RWPE2 (cell line): ENCODE data around the gene ABI1.
A peak's percentile ranks its signal among the peaks of the same experiment; 100 is the strongest.

ENCODE experiments used
- ATAC-seq: fragments of 200-7000 bp; cut with Tn5 transposase; 3 replicates; pipeline ENCODE4 v1.9.1; 2021; ENCODE audit warnings: low read depth
- DNase-seq: peaks from one replicate; pipeline ENCODE4 v3.0.0-alpha.2; 2020; ENCODE audit warnings: low spot score
- H3K27ac ChIP-seq: fragments of 450-650 bp; 2 replicates; pipeline ENCODE4 v1.5.1; 2017; ENCODE audit warnings: mild to moderate bottlenecking; ENCODE audit not compliant: poor library complexity, severe bottlenecking
- H3K27me3 ChIP-seq: fragments of 250-450 bp; sonication (Bioruptor Pico); 2 replicates; pipeline ENCODE4 v1.5.1; 2021; ENCODE audit warnings: mild to moderate bottlenecking, moderate library complexity; ENCODE audit not compliant: insufficient read depth, poor library complexity, severe bottlenecking
- H3K36me3 ChIP-seq: fragments of 250-450 bp; sonication (Bioruptor Pico); 2 replicates; pipeline ENCODE4 v1.5.1; 2020; ENCODE audit warnings: low read depth, mild to moderate bottlenecking, moderate library complexity
- H3K4me1 ChIP-seq: fragments of 250-450 bp; sonication (Bioruptor Pico); 2 replicates; pipeline ENCODE4 v1.5.1; 2021; ENCODE audit warnings: mild to moderate bottlenecking, moderate library complexity; ENCODE audit not compliant: insufficient read depth, poor library complexity, severe bottlenecking
- H3K4me3 ChIP-seq: fragments of 250-450 bp; sonication (Bioruptor Pico); 2 replicates; pipeline ENCODE4 v1.5.1; 2021; ENCODE audit warnings: mild to moderate bottlenecking, moderate library complexity; ENCODE audit not compliant: severe bottlenecking
- H3K9me3 ChIP-seq: fragments of 250-450 bp; sonication (Bioruptor Pico); 2 replicates; pipeline ENCODE4 v1.5.1; 2021; ENCODE audit warnings: mild to moderate bottlenecking, moderate library complexity; ENCODE audit not compliant: severe bottlenecking
- TF ChIP-seq, protein P1 (sequence below): fragments of 450-650 bp; IDR thresholded peaks from one replicate; pipeline ENCODE4 v1.5.1; 2017; ENCODE audit warnings: mild to moderate bottlenecking, moderate library complexity; ENCODE audit not compliant: poor library complexity, severe bottlenecking

The ABI1 gene

DNA sequence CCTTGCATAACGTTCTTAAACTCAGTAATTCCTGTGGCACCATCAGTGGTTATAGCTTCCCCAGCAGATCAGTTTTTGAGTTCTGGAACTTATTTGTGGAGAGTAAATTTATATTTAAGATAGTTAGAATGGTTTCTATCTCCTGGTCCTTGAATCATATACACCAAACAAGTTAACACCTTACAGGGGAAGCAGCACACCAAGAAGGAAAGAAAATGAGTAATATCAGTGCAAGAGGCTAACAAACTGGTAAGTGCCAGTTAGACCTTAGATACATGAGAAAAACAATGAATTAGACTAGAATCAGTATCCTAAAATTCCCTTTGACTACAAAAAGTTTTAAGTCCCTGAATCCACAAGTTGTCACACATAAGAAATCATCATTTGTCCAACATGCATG lies 54.2 kb downstream of the ABI1 start:
- no peak for ATAC-seq
- no peaks in the 10 kb centered on the region for H3K27me3 ChIP-seq
- TF ChIP-seq, protein P1, sequence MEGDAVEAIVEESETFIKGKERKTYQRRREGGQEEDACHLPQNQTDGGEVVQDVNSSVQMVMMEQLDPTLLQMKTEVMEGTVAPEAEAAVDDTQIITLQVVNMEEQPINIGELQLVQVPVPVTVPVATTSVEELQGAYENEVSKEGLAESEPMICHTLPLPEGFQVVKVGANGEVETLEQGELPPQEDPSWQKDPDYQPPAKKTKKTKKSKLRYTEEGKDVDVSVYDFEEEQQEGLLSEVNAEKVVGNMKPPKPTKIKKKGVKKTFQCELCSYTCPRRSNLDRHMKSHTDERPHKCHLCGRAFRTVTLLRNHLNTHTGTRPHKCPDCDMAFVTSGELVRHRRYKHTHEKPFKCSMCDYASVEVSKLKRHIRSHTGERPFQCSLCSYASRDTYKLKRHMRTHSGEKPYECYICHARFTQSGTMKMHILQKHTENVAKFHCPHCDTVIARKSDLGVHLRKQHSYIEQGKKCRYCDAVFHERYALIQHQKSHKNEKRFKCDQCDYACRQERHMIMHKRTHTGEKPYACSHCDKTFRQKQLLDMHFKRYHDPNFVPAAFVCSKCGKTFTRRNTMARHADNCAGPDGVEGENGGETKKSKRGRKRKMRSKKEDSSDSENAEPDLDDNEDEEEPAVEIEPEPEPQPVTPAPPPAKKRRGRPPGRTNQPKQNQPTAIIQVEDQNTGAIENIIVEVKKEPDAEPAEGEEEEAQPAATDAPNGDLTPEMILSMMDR = no peak
- H3K4me1 ChIP-seq = peaks cover 6% of the 10 kb centered on the region
- H3K27ac ChIP-seq = no peak overlapping the region
- no peaks in the 10 kb centered on the region for H3K9me3 ChIP-seq
- no peak overlapping the region for H3K4me3 ChIP-seq
- no peak for DNase-seq
- no peaks in the 10 kb centered on the region; the same call in 1 of the 2 replicates for H3K36me3 ChIP-seq

DNA sequence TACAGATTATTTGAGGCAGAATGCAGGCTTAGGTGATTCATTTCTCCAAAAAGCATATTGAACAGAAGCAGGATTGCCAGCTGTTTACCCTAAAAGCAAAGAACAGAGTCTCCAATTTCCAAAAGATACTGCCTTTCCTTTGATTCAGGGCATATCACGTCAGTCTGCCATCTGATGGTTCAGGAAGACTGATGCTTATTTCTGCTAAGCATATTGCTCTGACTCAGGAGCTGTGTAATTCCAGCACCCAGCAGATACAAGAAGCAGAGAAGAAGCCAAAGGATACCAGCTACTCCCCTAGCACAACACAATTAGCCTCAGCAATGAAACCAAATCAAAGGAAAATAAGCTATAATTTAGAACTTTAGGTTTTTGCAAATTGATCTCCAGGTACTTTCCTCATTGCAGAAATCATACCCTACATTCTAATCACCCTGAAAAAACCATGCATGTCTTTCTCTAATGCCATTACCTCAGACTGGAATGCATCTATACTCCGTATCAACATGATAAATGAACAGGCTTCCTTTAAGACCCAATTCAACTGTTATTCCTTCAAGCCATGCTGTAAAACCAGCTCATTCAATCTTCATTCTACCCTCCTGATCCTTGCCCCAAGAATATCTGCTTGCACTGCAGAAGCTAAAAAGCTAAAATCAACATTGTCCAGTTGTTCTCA lies 55.1 kb downstream of the ABI1 start:
- DNase-seq = no peak
- TF ChIP-seq, protein P1 = no peak
- Histone ChIP-seq H3K27me3 (no peaks in the 10 kb centered on the region), H3K9me3 (no peaks in the 10 kb centered on the region), H3K36me3 (no peaks in the 10 kb centered on the region), H3K4me3 (no peak overlapping the region), H3K4me1 (peaks cover 6% of the 10 kb centered on the region), H3K27ac (no peak overlapping the region)
- peak; percentile 70 for ATAC-seq

DNA sequence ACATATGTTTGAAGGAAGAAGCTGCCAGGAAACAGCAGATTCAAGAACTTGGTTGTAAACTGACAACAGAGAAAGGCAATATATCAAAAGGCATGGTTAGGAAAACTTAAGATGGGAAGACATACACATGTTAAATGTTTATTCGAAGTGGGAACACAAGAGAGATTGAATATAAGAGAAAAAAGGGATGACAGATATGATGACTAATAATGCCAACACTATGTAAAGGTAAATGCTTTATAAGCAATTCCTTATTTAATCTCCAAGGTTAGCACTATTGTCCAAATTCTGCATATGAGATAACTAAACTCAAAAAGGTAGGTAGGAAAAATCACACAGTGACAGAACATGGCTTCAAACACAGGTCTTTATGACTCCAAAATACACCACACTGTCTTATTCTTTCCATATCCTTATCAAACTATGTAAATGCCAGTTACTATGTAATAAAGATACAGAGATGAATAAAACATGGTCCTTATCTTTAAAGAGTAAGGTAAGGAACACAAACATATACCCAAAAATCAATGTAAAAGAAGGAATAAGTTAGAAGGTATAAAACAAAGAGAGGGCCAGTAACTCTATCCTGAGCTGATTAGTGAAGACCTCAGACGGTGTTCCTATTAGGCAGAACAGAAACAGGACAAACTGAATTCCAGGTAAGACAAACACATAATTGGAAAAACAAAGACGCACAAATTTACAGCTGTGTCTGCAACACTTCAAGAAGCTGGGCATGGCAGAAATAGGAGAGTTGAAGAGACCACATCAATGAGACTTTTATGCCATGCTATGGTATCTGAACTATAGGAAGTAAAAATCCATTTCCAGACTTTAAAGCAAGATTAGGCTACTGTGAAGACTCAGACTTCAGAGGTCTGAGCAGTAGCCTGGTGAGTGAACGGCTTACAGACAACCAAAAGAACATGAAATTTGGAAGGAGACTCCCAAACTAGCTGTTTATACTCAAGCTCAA lies 56.1 kb downstream of the ABI1 start:
- no peak overlapping the region for H3K27ac ChIP-seq
- no peaks in the 10 kb centered on the region for H3K36me3 ChIP-seq

DNA sequence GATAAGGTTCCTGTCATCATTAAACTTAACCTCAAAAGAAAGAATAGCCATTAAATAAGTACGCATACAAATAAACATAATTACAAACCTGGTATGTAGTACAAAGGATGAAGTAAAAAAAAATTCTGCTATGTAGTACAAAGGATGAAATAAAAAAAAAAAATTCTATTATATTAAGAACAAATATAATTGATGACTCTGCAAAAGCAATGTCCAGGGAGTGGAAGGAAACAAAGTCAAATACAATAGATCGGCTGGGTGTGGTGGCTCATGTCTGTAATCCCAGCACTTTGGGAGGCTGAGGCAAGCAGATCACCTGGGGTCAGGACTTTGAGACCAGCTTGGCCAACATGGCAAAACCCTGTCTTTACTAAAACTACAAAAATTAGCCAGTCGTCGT lies 56.9 kb downstream of the ABI1 start:
- H3K4me3 ChIP-seq = no peak overlapping the region
- no peak for DNase-seq
- no peaks in the 10 kb centered on the region for H3K27me3 ChIP-seq
- no peak overlapping the region for H3K27ac ChIP-seq
- ATAC-seq = no peak
- no peaks in the 10 kb centered on the region for H3K36me3 ChIP-seq
- TF ChIP-seq, protein P1 = no peak
- peaks cover 6% of the 10 kb centered on the region for H3K4me1 ChIP-seq
- no peaks in the 10 kb centered on the region for H3K9me3 ChIP-seq

More for the DNA sequence above, 56.1 kb downstream of the ABI1 start:
- H3K27me3 ChIP-seq = no peaks in the 10 kb centered on the region
- DNase-seq (no peak), ATAC-seq (no peak)
- TF ChIP-seq, protein P1 = no peak
- no peak overlapping the region for H3K4me3 ChIP-seq
- peaks cover 6% of the 10 kb centered on the region for H3K4me1 ChIP-seq
- no peaks in the 10 kb centered on the region for H3K9me3 ChIP-seq
